Activated CD4-positive, CD25-positive, alpha-beta regulatory T cell treated with anti-CD3 and anti-CD28 coated beads, Interleukin-2, amount 50 U/mL, for 16 hours (primary cell): ENCODE measurements around the gene RHBDD3.

Experiments
- DNase-seq: peaks from one replicate; pipeline ENCODE4 v3.0.0-alpha.2; 2020; ENCODE audit warnings: low read depth, low spot score

The RHBDD3 gene

GRCh38 chr22:29218758-29219408, 48.9 kb downstream of the RHBDD3 start:
- DNase-seq = no peak

DNA sequence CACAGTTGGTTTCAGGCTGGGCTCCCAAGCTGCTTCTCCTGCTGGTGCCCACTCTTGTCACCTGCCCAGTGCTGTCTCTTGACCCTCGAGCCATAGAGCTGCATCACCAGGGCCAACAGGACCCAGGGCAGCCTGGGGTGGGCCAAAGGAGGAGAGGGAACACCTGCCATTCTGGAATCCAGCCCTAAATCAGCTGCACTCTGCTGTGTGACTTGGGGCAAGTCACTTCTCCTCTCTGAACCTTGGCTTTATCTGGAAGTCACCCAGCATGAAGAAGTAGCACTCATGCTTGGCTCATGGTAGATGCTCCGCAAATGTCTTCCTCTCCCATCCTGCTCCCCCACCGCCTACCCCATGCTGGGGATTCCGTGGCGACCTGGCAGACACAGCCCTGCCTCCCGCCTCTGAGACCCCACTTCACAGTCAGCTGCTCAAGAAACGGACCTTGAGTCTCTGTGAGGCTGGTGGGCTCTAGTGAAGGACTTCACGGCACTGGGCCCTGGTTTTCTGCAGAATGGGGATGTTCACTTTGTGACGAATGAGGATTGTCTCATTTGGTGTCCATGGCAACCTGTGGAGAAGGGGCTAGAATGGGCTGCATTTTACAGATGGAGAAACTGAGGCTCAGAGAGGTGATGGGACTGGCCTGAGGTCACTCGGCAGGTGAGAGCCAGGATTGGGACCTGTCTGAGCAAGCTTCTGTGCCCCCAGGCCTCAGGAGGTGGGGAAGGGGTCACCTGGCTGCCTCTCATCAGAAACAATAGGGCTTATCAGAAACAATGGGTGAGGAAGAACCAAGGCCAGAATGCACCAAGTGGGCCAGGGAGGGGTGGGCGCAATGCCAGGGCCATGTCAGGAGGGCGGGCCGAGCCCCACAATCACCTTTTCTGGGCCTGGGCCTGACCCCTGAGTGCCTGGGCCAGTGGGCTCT, 49.7 kb downstream of the RHBDD3 start:
- DNase-seq = no peak

- DNase-seq = no peak
Measured at GRCh38 chr22:29216873-29217666, 50.7 kb downstream of the RHBDD3 start.

GRCh38 chr22:29216011-29216872, 51.5 kb downstream of the RHBDD3 start:
- no peak for DNase-seq

GRCh38 chr22:29215012-29215860, 52.5 kb downstream of the RHBDD3 start:
- DNase-seq = no peak

DNA sequence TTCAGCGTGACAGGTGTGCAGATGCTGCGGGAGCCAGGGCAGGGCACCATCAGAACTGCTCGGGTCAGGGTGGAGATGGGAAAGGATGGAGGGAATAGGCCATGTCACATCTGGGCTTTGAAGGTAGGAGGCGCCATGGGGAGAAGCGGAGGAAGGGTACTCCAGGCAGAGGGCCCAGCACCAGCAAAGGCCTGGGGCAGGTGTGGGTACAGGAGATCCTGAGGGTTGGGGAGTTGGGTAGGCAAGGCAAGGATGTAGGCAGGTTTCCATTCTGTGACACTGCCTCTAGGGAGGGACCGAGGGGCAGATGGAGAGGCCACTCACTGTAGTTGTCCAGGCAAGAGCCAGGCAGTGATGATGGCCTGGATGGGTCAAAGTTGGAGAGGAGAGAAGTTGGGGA, 53.5 kb downstream of the RHBDD3 start:
- no peak for DNase-seq

GRCh38 chr22:29213493-29213892, 54.3 kb downstream of the RHBDD3 start:
- DNase-seq = no peak

GRCh38 chr22:29212743-29213142, 55.0 kb downstream of the RHBDD3 start:
- no peak for DNase-seq

DNA sequence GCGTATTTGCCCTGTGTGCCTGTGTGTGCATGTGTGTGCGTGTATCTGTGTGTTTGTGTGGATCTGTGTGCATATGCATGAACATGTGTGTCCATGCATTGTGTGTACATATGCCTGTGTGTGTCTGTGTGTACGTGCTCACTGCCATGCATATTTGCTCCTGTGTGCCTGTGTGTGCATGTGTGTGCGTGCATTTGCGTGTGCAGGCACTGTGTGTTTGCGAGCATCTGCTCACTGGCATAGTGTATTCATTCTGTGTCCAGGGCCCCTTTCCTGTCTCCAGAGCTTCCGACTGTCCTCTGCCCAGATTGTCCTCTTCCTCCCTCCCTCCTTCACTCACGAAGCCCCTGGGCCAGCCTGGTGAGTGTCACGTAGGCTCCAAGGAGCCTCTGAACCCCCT, 56.3 kb downstream of the RHBDD3 start:
- DNase-seq = no peak

- DNase-seq = no peak
Measured at GRCh38 chr22:29211066-29211465, 56.7 kb downstream of the RHBDD3 start.
